Stimulated activated CD4-positive, alpha-beta T cell treated with anti-CD3 and anti-CD28 coated beads, TNF-alpha, amount 100 ng/mL, for 48 hours (primary cell): Measurements from ENCODE around the gene RTF2.
"Not testable (repeated sequence)": the region's sequence is repeated elsewhere in the genome, so short reads cannot be mapped to it uniquely, and the experiment has no call there.

Experiments
- DNase-seq, 3 donors: peaks; one replicate each; pipeline ENCODE4 v3.0.0-alpha.2; 2020; ENCODE audit warnings: low read depth in 3 of 3

The RTF2 gene

DNA sequence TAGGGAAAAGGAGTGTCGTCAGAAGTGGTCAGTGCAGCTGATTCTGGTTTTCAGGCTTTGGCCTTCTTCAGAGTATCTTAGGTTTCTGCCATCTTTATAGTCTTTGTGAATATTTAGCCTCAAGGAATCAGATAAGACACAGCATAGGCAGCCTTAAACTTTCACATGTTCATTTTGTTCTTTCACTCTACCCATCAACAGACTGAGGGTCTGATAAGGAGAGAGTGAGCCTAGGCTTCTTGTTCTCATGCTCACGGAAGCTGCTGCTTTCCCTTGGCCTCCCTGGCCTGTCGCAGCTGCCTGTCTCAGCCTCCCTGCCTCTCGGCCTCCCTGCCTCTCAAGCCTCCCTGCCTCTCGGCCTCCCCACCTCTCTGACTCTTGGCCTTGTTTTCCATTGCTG is 20.1 kb downstream of the RTF2 start:
- no peak for DNase-seq

GRCh38 chr20:56501116-56501515 is 32.7 kb downstream of the RTF2 start:
- DNase-seq: no peak

GRCh38 chr20:56503916-56504315 is 35.5 kb downstream of the RTF2 start:
- no peak for DNase-seq

GRCh38 chr20:56504373-56505005 is 36.1 kb downstream of the RTF2 start:
- DNase-seq: peak in 1 of 3 donors; percentile 9

GRCh38 chr20:56506103-56506502 is 37.7 kb downstream of the RTF2 start:
- DNase-seq: no peak

- no peak for DNase-seq
Observed at GRCh38 chr20:56511926-56512325, 43.5 kb downstream of the RTF2 start.

DNA sequence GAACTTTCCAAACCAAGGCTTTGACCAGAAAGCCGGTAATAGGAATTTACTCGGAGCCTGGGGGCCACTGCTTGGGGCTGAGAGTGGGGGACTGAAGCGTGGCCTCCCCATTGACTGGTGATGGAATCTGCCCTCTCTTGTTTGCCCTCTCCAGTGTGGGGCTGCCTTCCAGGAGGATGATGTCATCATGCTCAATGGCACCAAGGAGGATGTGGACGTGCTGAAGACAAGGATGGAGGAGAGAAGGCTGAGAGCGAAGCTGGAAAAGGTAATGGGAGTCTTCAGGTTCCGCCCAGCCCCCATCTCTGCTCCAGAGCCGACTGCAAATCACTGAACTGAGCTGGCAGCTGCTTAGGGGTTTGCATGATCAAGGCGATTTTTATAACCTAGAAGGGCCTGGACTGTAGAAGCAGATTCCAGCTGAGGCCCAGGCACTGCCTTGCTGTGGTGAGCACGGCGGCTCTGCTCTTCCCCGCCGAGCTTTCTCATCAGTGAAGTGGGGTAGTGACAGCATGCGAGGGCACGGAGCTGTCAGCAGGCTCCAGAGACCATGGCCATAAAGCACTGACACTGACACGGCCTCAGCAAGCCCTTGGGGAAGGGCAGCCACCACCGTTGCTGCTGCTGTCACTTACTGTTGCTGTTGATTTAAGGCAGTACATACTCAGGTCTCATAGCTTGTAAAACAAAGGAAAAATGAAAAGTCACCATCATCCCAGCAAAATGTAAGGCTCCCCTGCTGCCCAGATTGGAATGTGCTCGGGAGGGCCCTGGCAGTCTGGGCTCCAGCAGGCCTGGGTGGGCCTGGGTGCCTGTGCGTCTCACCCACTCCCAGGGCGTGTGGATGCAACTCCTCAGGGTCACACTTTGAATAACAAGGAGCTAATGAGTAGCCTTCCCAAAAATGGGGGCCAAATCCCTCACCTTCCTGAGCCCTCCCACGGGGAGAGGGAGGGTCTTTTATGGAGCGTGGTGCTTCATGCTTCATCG is 45.0 kb downstream of the RTF2 start:
- no peak for DNase-seq

DNA sequence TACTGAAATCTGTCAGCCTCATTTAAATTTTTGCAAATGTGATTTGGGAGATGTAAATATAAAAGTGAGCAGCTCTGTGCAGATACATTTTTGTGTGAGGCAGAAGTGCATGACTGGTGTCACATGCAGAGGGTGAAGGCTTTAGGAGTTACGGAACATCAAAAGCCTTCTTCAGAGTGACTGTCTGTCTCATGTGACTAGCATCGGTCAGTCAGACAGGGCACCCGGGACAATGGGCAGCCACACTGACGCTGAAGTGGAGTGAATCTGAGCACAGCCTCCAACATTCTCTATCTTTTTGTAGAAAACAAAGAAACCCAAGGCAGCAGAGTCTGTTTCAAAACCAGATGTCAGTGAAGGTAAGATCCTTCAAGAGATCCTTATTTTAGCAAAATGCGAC is 48.2 kb downstream of the RTF2 start:
- DNase-seq: no peak

DNA sequence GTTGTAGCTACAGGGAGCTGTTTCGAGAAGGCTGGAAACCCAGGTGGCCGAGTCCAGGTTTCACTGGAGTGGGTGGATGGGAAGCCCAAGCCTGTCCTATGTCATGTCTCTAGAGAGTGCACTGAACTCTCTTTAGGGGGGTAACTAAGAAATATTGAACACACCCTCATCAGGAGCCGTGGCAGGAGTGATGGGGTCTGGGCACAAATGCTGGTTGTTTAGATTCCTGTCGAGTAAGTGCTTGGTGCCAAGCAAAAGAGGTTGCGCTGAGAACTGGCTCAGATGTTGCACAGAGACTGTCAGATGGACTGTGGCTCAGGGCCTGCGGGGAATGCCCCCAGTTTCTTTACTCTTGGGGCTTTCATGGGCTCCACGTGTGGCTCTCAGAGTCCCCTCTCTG is 48.8 kb downstream of the RTF2 start:
- DNase-seq: no peak

DNA sequence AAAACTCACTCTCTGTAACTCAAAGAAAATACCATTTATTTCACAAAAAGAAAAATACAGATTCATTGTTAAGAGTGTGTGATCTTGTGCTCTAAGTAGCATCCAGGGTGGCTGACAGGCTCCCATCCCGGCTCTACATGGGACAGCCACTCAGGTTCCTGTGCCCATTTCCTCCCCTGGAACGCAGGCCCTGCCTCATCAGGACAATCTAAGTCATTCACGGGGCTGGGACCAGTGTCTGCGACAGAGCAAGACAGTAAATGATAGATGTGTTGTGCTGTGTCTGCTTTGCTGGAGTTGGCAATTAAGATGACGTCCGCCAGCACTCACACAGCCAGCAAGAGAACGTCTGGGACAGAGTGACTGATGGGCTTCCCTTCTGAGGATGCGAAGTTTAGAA is 49.2 kb downstream of the RTF2 start:
- DNase-seq: no peak

GRCh38 chr20:56518126-56518525 is 49.7 kb downstream of the RTF2 start:
- no peak for DNase-seq

GRCh38 chr20:56518721-56519398 is 50.4 kb downstream of the RTF2 start:
- DNase-seq: no peak

DNA sequence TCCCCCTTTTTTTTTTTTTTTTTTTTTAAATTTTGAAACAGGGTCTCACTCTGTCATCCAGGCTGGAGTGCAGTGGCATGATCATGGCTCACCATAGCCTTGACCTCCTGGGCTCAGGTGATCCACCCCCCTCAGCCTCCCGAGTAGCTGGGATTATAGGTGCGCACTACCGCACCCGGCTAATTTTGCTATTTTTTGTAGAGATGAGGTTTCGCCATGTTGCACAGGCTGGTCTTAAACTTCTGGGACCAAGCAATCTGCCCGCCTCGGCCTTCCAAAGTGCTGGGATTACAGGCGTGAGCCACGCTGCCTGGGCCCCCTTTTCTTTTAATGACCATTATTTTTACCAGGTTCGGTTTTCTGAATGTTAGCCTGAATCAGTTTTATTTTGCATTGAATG is 51.1 kb downstream of the RTF2 start:
- no peak for DNase-seq

DNA sequence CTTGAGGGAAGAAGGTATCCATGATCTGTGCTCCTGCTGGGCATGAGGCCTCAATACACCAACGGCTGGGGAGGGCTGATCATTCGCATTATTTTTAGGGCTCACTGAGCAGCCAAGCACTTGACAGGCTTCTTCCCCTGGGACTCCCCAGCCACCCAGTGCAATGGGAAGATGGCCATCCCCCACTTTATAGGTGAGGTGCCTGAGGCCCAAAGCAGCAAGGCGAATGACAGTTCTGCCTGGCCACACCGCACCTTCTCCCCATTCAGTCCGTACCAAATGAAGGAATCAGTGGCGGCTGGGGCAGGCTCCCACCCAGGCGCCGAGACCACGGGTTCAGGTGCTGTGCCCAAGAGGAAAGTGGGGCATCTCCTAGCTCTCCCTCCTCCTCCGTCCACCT is 51.8 kb downstream of the RTF2 start:
- no peak for DNase-seq

DNA sequence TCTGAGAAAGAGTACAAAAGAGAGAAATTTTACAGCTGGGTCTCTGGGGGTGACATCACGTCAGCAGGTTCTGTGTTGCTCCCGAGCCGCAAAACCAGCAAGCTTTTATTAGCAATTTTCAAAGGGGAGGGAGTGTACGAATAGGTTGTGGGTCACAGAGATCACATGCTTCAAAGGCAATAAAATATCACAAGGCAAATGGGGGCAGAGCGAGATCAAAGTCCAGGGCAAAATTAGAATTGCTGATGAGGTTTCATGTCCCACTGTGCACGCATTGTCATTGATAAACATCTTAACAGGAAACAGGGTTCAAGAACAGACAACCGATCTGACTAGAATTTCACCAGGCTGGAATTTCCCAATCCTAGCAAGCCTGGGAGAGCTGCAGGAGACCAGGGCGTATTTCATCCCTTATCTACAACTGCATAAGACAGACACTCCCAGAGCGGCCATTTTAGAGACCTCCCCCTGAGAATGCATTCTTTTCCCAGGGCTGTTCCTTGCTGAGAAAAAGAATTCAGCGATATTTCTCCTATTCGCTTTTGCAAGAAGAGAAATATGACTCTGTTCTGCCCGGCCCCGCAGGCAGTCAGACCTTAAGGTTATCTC is 52.4 kb downstream of the RTF2 start:
- DNase-seq: not testable (repeated sequence)

DNA sequence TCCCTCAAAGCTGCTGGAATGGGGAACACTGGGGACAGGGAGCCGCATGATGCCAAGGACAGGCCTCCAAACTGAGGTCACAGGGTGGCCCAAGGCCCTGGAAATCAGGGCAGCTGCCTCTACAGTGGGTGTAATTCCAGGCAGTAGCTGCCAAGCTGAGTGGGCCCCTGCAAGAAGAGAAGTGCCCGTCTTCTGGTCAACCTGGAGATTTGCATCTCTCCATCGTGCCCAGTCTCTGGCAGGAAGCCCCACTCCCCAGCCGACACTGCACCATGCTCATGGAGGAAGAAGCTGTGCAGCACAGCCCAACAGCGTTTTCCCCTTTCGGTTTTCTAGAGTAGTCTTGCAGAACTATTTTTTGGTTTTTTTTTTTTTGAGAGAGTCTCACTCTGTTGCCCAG is 53.9 kb downstream of the RTF2 start:
- no peak for DNase-seq

DNA sequence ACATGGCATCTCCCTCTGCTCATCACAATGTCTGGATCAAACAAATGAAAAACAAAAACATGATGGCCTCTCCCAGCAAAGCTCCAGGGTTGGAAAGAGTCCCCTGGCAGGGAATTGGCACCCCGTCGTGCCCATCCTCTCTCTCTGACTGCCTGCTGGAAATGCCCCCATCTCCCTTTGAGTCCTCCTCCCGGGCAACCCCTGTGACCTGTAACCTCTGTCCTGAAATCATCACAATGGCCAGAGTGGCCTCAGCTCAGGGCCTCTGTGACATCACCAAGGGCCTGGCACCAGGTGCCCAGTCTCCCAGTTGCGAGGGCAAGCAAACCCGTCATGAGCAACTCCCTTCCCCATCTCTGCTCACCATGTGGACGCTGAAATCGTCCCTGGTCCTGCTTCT is 56.0 kb downstream of the RTF2 start, which contains the start of gene FAM209A:
Gene FAM209A (plus strand): TSS at position 301 of the 400 bp plus-strand sequence. CDS start 65 bp downstream, at position 366.
- DNase-seq: not testable (repeated sequence)

DNA sequence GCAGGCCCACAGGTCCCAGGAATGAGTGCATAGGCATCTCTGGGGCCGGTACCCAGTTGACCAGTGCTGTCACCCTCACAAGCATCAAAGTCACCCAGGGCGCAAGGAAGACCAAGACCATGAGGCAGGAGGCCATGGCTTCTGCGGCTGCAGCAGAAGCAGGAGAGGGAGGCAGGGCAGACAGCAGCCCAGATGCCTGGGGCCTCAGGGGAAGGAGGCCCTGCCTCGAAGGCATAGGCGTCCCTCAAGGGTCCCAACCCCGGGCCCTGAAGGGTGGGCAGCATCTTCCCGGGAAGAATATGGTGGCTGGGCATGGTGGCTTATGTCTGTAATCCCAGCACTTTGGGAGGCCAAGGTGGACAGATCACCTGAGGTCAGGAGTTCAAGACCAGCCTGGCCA is 59.1 kb downstream of the RTF2 start:
- no peak for DNase-seq

DNA sequence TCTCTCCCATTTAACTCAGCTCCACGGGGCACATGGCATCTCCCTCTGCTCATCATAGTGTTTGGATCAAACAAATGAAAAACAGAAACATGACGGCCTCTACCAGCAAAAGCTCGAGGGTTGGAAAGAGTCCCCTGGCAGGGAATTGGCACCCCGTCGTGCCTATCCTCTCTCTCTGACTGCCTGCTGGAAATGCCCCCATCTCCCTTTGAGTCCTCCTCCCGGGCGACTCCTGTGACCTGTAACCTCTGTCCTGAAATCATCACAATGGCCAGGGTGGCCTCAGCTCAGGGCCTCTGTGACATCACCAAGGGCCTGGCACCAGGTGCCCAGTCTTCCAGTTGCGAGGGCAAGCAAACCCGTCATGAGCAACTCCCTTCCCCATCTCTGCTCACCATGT is 64.5 kb downstream of the RTF2 start, which contains the start of gene FAM209B:
Gene FAM209B (plus strand): TSS at position 301 of the 400 bp plus-strand sequence. CDS start 96 bp downstream, at position 397.
- DNase-seq: not testable (repeated sequence)

GRCh38 chr20:56537997-56538396 is 69.6 kb downstream of the RTF2 start:
- DNase-seq: no peak

DNA sequence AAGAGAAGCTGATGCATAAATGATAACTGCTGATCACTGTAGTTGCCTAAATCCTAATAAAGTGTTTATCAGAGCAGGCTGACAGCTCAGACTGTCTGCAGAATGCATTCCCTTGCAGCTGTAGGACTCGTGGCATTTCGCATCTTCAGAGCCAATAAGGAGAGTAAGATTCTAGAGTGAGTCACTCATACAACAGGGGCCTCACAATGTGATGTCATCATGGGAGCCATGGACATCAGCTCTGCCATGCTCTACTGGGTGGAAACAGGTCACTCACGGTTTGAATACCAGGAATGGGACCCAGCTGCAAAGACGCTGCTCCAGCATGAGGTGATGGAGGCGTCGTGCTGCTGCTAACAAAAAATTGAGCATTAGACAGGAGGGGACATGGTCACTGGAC is 72.0 kb downstream of the RTF2 start:
- DNase-seq: no peak
